HG02678 (cell line): ENCODE data around the gene TSPAN32.
"Not testable (repeated sequence)": the region's sequence is repeated elsewhere in the genome, so short reads cannot be mapped to it uniquely, and the experiment has no call there.

ENCODE experiments used
- ATAC-seq: cut with Tn5 transposase; IDR thresholded peaks from one replicate; pipeline ENCODE4 v1.9.1; 2021; ENCODE audit warnings: mild to moderate bottlenecking, moderate library complexity; ENCODE audit not compliant: unreplicated experiment

The TSPAN32 gene

GRCh38 chr11:2280208-2280607, 21.6 kb upstream of the TSPAN32 start:
- no peak for ATAC-seq

GRCh38 chr11:2286350-2286749, 15.5 kb upstream of the TSPAN32 start:
- not testable (repeated sequence) for ATAC-seq

- no peak for ATAC-seq
These were observed 14.7 kb upstream of the TSPAN32 start for GRCh38 chr11:2287091-2287490.

- no peak for ATAC-seq
These were observed 12.5 kb upstream of the TSPAN32 start for GRCh38 chr11:2289350-2289749.

GRCh38 chr11:2289859-2290258, 12.0 kb upstream of the TSPAN32 start:
- ATAC-seq, result no peak

- ATAC-seq, result no peak
These were observed 11.4 kb upstream of the TSPAN32 start for GRCh38 chr11:2290351-2290841.

GRCh38 chr11:2293531-2293971, 8.3 kb upstream of the TSPAN32 start:
- ATAC-seq, result no peak

GRCh38 chr11:2293984-2294925, 7.6 kb upstream of the TSPAN32 start:
- no peak for ATAC-seq

GRCh38 chr11:2294926-2295290, 6.9 kb upstream of the TSPAN32 start:
- no peak for ATAC-seq

GRCh38 chr11:2295971-2296912, 5.6 kb upstream of the TSPAN32 start:
- no peak for ATAC-seq

GRCh38 chr11:2296913-2297622, 4.7 kb upstream of the TSPAN32 start:
- no peak for ATAC-seq

GRCh38 chr11:2297623-2298030, 4.2 kb upstream of the TSPAN32 start:
- no peak for ATAC-seq

GRCh38 chr11:2298131-2298794, 3.5 kb upstream of the TSPAN32 start:
- no peak for ATAC-seq

- no peak for ATAC-seq
These were observed 2.7 kb upstream of the TSPAN32 start for GRCh38 chr11:2298795-2299761.

- no peak for ATAC-seq
These were observed 2.0 kb upstream of the TSPAN32 start for GRCh38 chr11:2299773-2300172.

GRCh38 chr11:2300290-2300935, 1.4 kb upstream of the TSPAN32 start:
- no peak for ATAC-seq

- ATAC-seq, result no peak
These were observed 730 bp upstream of the TSPAN32 start for GRCh38 chr11:2300936-2301630.

- no peak for ATAC-seq
These were observed 588 bp downstream of the TSPAN32 start for GRCh38 chr11:2302306-2302895.
